Muscle of back (tissue), 11 donors: ENCODE data around the gene PRAC1. TPM values are rescaled to one million over a fixed set of nuclear protein-coding genes. Genes with fewer than 3 reads are reported as not detected.
"Not testable (repeated sequence)": the region's sequence is repeated elsewhere in the genome, so short reads cannot be mapped to it uniquely, and the experiment has no call there.

Source experiments
- DNase-seq, 3 donors: peaks; one replicate each; pipeline versions ENCODE4 v3.0.0 to v3.0.0-alpha.2; 2013
- polyA plus RNA-seq, 10 donors: library from polyadenylated mRNA; unstranded; fragments of 120-200 nt; gene quantifications; one replicate each; pipeline ENCODE4 v1.2.1, GENCODE V29; 2013; ENCODE audit not compliant: insufficient read length in 10 of 10

Gene PRAC1
- polyA plus RNA-seq, 10 donors = not detected

GRCh38 chr17:48726916-48727286, 4.6 kb upstream of the PRAC1 start:
- DNase-seq = no peak

- DNase-seq = no peak
These were observed 4.0 kb upstream of the PRAC1 start for GRCh38 chr17:48726114-48726915.

GRCh38 chr17:48725288-48726064, 3.2 kb upstream of the PRAC1 start:
- DNase-seq = no peak

- DNase-seq = no peak
These were observed 2.6 kb upstream of the PRAC1 start for GRCh38 chr17:48725004-48725287.

- peak; percentile 70 to 86 (median 76) for DNase-seq
These were observed 2.1 kb upstream of the PRAC1 start for GRCh38 chr17:48724251-48725003.

GRCh38 chr17:48723423-48724250, 1.3 kb upstream of the PRAC1 start:
- no peak for DNase-seq

- DNase-seq = no peak
These were observed 651 bp upstream of the PRAC1 start, which contains the start of gene PRAC2 for GRCh38 chr17:48722915-48723422. TSS of gene PRAC2 (plus strand) at chr17:48723185. CDS start at chr17:48724411, 1,226 bp downstream.

GRCh38 chr17:48721009-48721402, 1.3 kb downstream of the PRAC1 start:
- DNase-seq = no peak

GRCh38 chr17:48720266-48721008, 1.9 kb downstream of the PRAC1 start:
- DNase-seq = no peak

- no peak for DNase-seq
These were observed 2.6 kb downstream of the PRAC1 start for GRCh38 chr17:48719642-48720265.

GRCh38 chr17:48718761-48719641, 3.3 kb downstream of the PRAC1 start:
- DNase-seq = peak in 1 of 3 donors; percentile 74

- DNase-seq = peak in 2 of 3 donors; percentile 17 to 82
These were observed 4.0 kb downstream of the PRAC1 start for GRCh38 chr17:48718227-48718760.

GRCh38 chr17:48717367-48718226, 4.7 kb downstream of the PRAC1 start:
- peak in 1 of 3 donors; percentile 50 for DNase-seq

- DNase-seq = not testable (repeated sequence)
These were observed 5.8 kb downstream of the PRAC1 start for GRCh38 chr17:48716549-48716948.

- no peak for DNase-seq
These were observed 6.6 kb downstream of the PRAC1 start for GRCh38 chr17:48715496-48716399.

- no peak for DNase-seq
These were observed 11.2 kb downstream of the PRAC1 start for GRCh38 chr17:48711128-48711527.
